ENCODE results near the gene PMPCA.

The PMPCA gene

GRCh38 chr9:136456258-136456657 lies 45.8 kb downstream of the PMPCA start:
- no peak for DNase-seq (ENCODE audit: low read depth)

GRCh38 chr9:136457326-136457725 lies 46.9 kb downstream of the PMPCA start:
- no peak for DNase-seq (ENCODE audit: low read depth)

GRCh38 chr9:136459425-136459824 lies 49.0 kb downstream of the PMPCA start:
- no peak for DNase-seq (ENCODE audit: low read depth)

- DNase-seq (ENCODE audit: low read depth): no peak
Observed at GRCh38 chr9:136460772-136461325, 50.4 kb downstream of the PMPCA start.

- no peak for DNase-seq (ENCODE audit: low read depth)
Observed at GRCh38 chr9:136462664-136463063, 52.2 kb downstream of the PMPCA start.

- no peak for DNase-seq (ENCODE audit: low read depth)
Observed at GRCh38 chr9:136463578-136463977, 53.1 kb downstream of the PMPCA start.

- DNase-seq (ENCODE audit: low read depth): no peak
Observed at GRCh38 chr9:136464241-136464640, 53.8 kb downstream of the PMPCA start.

- DNase-seq (ENCODE audit: low read depth): no peak
Observed at GRCh38 chr9:136465500-136466154, 55.2 kb downstream of the PMPCA start.

- DNase-seq (ENCODE audit: low read depth): no peak
Observed at GRCh38 chr9:136466155-136466541, 55.7 kb downstream of the PMPCA start.

GRCh38 chr9:136467766-136468165 lies 57.3 kb downstream of the PMPCA start:
- no peak for DNase-seq (ENCODE audit: low read depth)

GRCh38 chr9:136470356-136470755 lies 59.9 kb downstream of the PMPCA start:
- DNase-seq (ENCODE audit: low read depth): no peak

- DNase-seq (ENCODE audit: low read depth): no peak
Observed at GRCh38 chr9:136470792-136471469, 60.5 kb downstream of the PMPCA start.

GRCh38 chr9:136471802-136472487 lies 61.5 kb downstream of the PMPCA start:
- DNase-seq (ENCODE audit: low read depth): no peak

- DNase-seq (ENCODE audit: low read depth): no peak
Observed at GRCh38 chr9:136472640-136473353, 62.3 kb downstream of the PMPCA start.

- no peak for DNase-seq (ENCODE audit: low read depth)
Observed at GRCh38 chr9:136473354-136473721, 62.9 kb downstream of the PMPCA start.

All from GM04503 (cell line).